ENCODE results near the gene CXXC4. TPM values are rescaled to one million over a fixed set of nuclear protein-coding genes. Genes with fewer than 3 reads are reported as not detected.

The CXXC4 gene
- total RNA-seq, 6 experiments from 2014 or later: 0.29 to 1.0 (median 0.89) TPM

DNA sequence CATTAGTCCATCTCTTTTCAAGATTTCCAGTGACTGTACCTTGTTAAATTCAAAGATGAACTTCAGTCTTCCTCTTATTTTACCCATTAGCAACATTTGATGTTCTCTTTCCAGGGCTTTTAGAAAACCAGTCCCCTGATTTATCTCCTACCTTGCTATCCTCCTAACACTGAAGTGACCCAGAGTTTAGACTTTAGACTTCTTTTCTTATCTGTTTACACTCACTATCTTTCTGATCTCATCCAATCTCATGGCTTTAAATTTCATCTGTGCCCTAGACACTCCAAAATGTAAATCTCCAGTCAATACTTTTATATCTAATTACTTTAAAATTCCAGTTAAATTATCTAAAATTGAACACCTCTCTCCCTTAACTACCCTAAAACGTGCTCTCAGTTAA lies 13.5 kb upstream of the CXXC4 start:
- WGBS (ENCODE audit: insufficient coverage, low coverage, low lambda C conversion rate, missing lambda C conversion rate): 71% methylated on average over 1 of the region's 1 CpG
- no peak overlapping the region for H3K4me3 ChIP-seq
- H3K9me3 ChIP-seq: no peaks in the 10 kb centered on the region
- no peaks in the 10 kb centered on the region for H3K27me3 ChIP-seq
- ATAC-seq (peak; percentile 86 to 94 (median 90)), DNase-seq (no peak)
- no peaks in the 10 kb centered on the region for H3K36me3 ChIP-seq
- intact Hi-C loops (cut with DNase I): no loop called here
- H3K4me1 ChIP-seq: peaks cover 0 to 12% (median 5%) of the 10 kb centered on the region in 4 donors
- TF ChIP-seq POLR2A (IDR thresholded peaks at IDR 0.05): no peak
- H3K27ac ChIP-seq: no peak overlapping the region

- TF ChIP-seq POLR2A (IDR thresholded peaks at IDR 0.05) (no peak), CTCF (IDR thresholded peaks at IDR 0.05) (no peak)
- H3K36me3 ChIP-seq: no peaks in the 10 kb centered on the region
- no peak for DNase-seq
- peaks cover 0 to 12% (median 5%) of the 10 kb centered on the region in 4 donors for H3K4me1 ChIP-seq
- intact Hi-C loops (cut with DNase I): no loop called here
- no peak overlapping the region for H3K27ac ChIP-seq
- H3K27me3 ChIP-seq: no peaks in the 10 kb centered on the region
- H3K4me3 ChIP-seq: no peak overlapping the region
- H3K9me3 ChIP-seq: no peaks in the 10 kb centered on the region
- 75% methylated on average over 1 of the region's 1 CpG for WGBS (ENCODE audit: insufficient coverage, low coverage, low lambda C conversion rate, missing lambda C conversion rate)
- ATAC-seq: no peak
Measured at GRCh38 chr4:104507112-104507511, 12.4 kb upstream of the CXXC4 start.

- Histone ChIP-seq H3K27me3 (no peaks in the 10 kb centered on the region), H3K36me3 (no peaks in the 10 kb centered on the region), H3K27ac (no peak overlapping the region), H3K4me1 (peaks cover 0 to 14% (median 5%) of the 10 kb centered on the region in 4 donors), H3K4me3 (no peak overlapping the region), H3K9me3 (no peaks in the 10 kb centered on the region)
- intact Hi-C loops (cut with DNase I): no loop called here
- no peak for TF ChIP-seq CTCF (IDR thresholded peaks at IDR 0.05)
- TF ChIP-seq POLR2A (IDR thresholded peaks at IDR 0.05): no peak
- 54% methylated on average over 2 of the region's 2 CpGs for WGBS (ENCODE audit: insufficient coverage, low coverage, low lambda C conversion rate, missing lambda C conversion rate)
- DNase-seq (no peak), ATAC-seq (no peak)
Measured at GRCh38 chr4:104504536-104504935, 9.8 kb upstream of the CXXC4 start.

DNA sequence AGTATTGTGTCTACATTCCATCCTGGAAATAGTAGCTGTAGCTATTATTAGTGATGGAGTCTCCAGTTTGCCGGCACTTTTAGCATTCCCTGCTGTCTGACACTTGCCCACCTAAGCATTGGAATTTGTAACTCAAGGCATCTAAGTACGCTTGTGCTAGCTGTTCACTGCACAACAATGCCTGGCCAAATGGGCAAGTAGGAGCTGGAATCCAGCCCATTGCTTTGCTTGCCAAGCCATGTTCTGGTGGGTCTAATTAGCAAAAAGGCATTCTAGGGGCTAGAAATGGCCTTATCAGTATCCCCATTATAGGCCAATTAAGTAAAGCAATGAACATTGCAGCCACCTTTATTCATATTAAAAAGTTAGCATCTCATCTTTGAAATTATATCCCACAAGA lies 7.8 kb upstream of the CXXC4 start:
- DNase-seq (no peak), ATAC-seq (no peak)
- H3K4me3 ChIP-seq: no peak overlapping the region
- H3K27me3 ChIP-seq: no peaks in the 10 kb centered on the region
- no peaks in the 10 kb centered on the region for H3K36me3 ChIP-seq
- H3K9me3 ChIP-seq: no peaks in the 10 kb centered on the region
- peaks cover 0 to 6% (median 1%) of the 10 kb centered on the region in 4 donors for H3K4me1 ChIP-seq
- intact Hi-C loops (cut with DNase I): no loop called here
- TF ChIP-seq CTCF (IDR thresholded peaks at IDR 0.05): no peak
- TF ChIP-seq POLR2A (IDR thresholded peaks at IDR 0.05): no peak
- WGBS (ENCODE audit: insufficient coverage, low coverage, low lambda C conversion rate, missing lambda C conversion rate): 73% methylated on average over 2 of the region's 2 CpGs
- no peak overlapping the region for H3K27ac ChIP-seq

- no peaks in the 10 kb centered on the region for H3K9me3 ChIP-seq
- TF ChIP-seq CTCF (IDR thresholded peaks at IDR 0.05) (no peak), POLR2A (IDR thresholded peaks at IDR 0.05) (no peak)
- no peaks in the 10 kb centered on the region for H3K27me3 ChIP-seq
- DNase-seq (no peak), ATAC-seq (peak in 2 of 4 donors; percentile 18 to 40)
- peaks cover 0 to 5% (median 2%) of the 10 kb centered on the region in 4 donors for H3K4me1 ChIP-seq
- WGBS (ENCODE audit: insufficient coverage, low coverage, low lambda C conversion rate, missing lambda C conversion rate): 68% methylated on average over 3 of the region's 3 CpGs
- intact Hi-C loops (cut with DNase I): no loop called here
- no peak overlapping the region for H3K4me3 ChIP-seq
- H3K36me3 ChIP-seq: no peaks in the 10 kb centered on the region
- no peak overlapping the region for H3K27ac ChIP-seq
Measured at GRCh38 chr4:104501290-104501689, 6.6 kb upstream of the CXXC4 start.

All from right lobe of liver (tissue), 6 donors.